DMS53 (cell line): ENCODE measurements around the gene RYR3.
"Not testable (repeated sequence)": the region's sequence is repeated elsewhere in the genome, so short reads cannot be mapped to it uniquely, and the experiment has no call there.

ENCODE experiments used
- DNase-seq: peaks from one replicate; lab custom pipeline; 2025; lab: John Stamatoyannopoulos, UW

The RYR3 gene

GRCh38 chr15:33773969-33774368 is 463.2 kb downstream of the RYR3 start:
- no peak for DNase-seq

GRCh38 chr15:33778852-33779251 is 468.1 kb downstream of the RYR3 start:
- DNase-seq = no peak

- DNase-seq = no peak
Measured at GRCh38 chr15:33780011-33780768, 469.4 kb downstream of the RYR3 start.

DNA sequence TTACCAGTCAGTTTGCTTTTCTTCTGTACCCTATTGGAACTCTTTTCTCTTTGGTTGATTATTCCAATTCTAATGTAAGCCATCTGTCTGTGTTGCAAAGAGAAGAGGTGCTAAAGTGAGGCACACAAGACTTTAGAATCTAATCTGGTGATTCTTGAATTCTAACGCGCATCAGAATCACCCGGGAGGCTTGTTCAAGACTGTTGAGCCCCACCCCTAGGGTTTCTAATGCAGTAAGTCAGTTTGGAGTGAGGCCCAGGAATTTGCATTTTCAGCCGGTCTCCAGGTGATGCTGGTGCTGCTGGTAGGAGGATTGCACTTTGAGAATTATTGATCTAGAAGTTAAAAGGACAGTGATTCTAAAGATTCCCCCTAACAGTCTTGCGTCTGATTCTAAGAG is 472.2 kb downstream of the RYR3 start:
- DNase-seq = no peak

GRCh38 chr15:33785366-33785765 is 474.6 kb downstream of the RYR3 start:
- DNase-seq = no peak

GRCh38 chr15:33788906-33789540 is 478.3 kb downstream of the RYR3 start:
- peak; percentile 14 for DNase-seq

- no peak for DNase-seq
Measured at GRCh38 chr15:33794453-33794852, 483.7 kb downstream of the RYR3 start.

DNA sequence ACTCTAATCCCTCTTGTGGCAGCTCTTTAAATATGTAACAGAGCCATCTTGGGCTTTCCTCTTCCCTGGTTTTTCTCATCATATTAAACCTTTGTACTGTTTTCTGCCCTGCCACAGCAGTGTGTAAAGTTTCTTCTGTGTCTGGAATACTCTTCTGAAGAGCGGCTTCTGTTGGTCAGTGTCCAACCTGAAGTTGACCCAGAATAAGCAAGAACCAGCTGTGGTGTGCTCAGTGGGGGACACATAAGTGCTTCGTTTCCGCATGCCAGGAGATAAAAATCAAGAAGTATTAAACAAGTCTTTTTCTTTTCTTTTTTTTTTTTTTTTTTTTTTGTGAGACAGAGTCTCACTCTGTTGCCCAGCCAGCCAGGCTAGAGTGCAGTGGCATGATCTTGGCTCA is 484.3 kb downstream of the RYR3 start:
- DNase-seq = no peak

DNA sequence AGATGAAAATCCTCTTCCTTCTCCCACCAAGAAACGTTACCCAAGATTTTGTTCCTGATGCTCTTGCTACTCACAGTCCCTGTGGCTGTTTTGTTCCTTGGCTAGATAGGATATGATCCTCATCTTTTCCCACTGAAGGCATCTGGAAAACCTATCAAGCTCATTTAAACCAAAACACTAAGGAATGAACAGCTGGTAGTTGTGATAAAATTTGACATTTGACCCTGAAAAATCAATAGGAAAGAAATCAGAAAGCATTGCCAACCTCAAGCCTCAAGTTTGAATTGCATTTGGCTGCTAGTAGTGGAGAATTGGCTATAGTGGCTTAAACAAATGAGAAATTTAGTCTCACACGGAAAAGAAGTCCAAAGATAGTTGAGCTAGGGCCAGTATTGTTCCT is 486.9 kb downstream of the RYR3 start:
- no peak for DNase-seq

DNA sequence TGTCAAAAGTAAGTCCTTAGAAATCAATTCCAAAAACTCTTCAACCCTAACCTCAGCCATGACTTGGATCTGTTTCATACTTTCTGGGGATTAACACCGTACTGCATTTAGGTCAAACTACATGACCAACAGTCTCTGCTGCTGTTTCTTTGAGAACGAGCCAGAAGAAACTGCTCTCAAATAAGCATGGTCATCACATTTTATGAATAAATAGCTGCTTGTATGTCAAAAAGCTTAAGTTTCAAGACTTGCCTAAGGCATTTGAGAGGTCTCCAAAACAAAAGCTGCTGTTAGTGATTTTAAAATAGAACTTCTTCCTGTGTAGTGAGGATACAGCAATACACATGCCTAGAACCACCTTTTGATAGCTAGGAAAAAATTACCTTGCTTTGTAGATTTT is 491.2 kb downstream of the RYR3 start:
- DNase-seq = no peak

DNA sequence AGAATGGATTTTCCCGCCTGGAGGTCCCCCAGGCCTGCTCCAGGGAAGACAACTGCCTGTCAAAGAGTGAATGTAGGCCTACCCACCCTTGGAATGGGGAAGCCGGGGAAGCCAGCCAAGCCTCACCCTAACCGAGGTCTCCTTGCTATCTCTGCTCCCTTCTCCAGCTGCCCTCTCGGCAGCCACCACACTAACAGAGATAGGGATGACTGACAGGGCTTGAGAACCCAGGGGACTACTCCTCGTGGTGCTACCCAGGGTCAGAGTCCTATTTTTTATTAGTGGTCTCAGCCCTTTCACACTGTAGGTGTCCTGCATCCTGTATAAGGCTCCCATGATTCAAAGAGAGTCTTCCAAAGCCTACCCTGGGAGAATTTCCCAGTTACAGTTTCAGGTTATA is 496.9 kb downstream of the RYR3 start:
- DNase-seq = no peak

GRCh38 chr15:33808720-33809457 is 498.1 kb downstream of the RYR3 start:
- no peak for DNase-seq

DNA sequence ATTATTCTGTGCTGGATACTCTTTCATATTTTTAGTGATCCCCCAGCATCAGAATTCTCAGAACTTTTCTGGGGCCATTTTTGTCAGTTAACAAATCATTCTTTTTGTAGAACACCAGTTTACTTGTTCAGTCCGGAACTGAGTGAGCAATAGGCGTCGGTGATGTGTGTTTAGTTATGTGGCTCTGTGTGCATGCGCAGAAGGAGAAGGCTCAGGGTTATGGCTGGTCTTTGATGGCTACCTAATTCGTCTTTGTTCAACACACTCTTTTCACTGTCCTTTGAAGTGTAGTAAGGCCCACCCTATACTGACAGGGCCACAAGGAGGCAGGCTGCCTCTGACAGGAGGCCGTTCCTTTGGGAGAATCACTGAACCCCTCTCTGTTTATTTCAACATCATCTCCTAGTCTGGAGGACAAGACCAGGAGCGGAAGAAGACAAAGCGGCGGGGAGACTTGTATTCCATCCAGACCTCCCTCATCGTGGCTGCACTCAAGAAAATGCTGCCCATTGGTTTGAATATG is 499.4 kb downstream of the RYR3 start:
- no peak for DNase-seq

- DNase-seq = no peak
Measured at GRCh38 chr15:33810806-33811205, 500.0 kb downstream of the RYR3 start.

- no peak for DNase-seq
Measured at GRCh38 chr15:33813891-33814290, 503.1 kb downstream of the RYR3 start.

DNA sequence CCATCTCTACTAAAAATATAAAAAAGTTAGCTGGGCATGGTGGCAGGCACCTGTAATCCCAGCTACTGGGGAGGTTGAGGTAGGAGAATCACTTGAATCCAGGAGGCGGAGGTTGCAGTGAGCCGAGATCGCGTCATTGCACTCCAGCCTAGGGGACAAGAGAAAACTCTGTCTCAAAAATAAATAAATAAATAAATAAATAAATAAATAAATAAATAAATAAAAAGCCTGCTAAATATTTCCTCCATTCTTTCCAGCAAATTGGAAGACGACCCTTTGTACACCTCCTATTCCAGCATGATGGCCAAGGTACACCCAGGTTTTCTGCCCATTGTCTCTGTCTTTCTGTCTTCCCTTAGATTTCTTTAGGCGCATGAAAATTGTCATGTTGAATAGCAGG is 508.7 kb downstream of the RYR3 start:
- DNase-seq = not testable (repeated sequence)

DNA sequence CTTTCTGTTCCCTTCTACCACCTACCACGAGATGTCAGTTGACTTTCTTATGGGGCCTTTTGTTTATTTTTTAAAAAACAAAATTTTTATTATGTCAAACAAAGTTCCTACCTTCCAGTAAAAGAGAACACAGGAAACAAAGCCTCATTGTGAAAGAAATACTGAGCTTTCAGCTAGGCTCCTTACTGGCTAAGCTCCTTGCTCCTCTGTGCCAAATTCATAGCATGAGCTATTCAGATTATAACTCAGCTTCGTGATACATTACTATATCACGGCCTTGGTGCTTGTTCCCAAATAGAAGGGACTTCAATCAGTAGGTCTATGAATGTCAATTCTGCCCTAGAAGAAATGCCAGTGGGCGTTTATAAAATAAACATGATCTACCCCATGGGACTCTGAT is 511.7 kb downstream of the RYR3 start:
- no peak for DNase-seq

DNA sequence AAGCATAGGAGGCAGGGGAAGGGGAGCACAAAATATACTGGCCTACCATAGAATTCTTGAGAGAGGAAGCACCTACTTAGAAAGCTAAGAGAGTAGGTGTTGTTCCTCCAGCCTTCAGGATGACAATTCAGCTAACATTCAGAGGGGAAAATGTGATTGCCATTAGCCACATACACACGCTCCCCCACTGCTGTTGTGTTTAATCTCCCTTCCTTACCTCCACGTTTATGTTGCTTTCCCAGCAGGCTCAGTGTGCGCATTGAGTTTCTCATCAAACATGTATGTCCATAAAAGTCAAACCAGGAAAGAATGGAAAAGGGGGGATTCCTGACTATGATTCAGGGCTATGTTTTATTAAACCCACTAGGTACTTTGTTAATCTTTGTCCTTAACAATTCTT is 512.4 kb downstream of the RYR3 start:
- DNase-seq = no peak

DNA sequence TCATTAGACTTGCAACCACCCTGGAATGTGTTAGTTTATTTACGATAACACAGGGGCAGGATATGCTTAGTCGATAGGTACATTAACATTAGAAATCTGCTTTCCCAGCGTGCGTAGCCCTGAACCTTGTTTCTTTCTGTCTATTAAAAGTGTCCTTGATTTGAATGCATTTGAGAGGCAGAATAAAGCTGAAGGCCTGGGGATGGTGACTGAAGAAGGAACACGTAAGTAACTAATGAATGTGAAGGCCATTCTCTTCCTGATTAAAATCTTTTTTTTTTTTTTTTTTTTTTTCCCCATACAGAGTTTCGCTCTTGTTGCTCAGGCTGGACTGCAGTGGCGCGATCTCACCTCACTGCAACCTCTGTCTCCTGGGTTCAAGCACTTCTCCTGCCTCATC is 514.7 kb downstream of the RYR3 start:
- DNase-seq = no peak

DNA sequence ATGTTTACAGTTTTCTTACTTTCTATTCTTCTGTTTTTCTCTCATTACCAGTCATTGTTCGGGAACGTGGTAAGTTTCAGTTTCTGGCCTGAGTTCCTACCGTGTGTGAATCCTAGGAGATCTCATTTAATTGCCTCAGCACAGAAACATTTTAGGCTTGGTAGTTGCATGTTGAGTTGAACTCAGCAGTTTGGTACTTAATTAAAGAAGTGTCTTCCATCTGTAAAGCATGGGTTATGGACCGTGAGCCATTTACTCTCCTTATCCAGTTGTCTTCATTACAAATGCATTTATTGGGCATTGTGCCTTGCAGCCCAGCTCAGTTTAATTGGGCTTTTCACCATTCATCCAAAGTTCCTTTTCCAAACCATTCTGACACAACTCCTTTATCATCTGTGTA is 515.4 kb downstream of the RYR3 start:
- no peak for DNase-seq

GRCh38 chr15:33830351-33830750 is 519.6 kb downstream of the RYR3 start:
- DNase-seq = no peak

DNA sequence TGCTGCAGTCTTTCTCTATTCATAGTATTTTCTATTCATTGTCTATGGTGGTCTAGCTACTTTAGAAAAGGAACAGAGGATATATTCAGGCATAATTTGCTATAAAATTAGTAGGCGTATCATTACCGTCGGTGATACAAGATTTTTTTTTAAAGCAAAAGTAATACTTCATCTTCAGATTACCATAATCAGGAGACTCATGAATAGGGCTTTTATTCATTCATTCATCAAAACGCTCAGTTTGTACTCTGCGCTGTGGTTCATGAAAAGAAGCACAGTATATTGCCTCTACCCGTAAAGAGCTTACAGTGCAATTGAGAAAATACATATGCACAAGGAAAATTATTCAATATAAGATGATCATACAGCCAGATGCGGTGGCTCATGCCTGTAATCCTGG is 520.9 kb downstream of the RYR3 start:
- no peak for DNase-seq
